ENCODE results near the gene BBOF1.

- TF ChIP-seq PKNOX1 (IDR thresholded peaks at IDR 0.05) (no peak), HDAC6 (IDR thresholded peaks at IDR 0.05; ENCODE audit: low read depth, low read length) (no peak), RHOXF2B (CRISPR knock-in tag; conservative IDR thresholded peaks at IDR 0.05) (no peak), CTCF (IDR thresholded peaks at IDR 0.05 in 2 of 3, conservative IDR thresholded peaks at IDR 0.05 in 1 of 3; ENCODE audit: insufficient read depth in 2 of 3, low read depth in 1 of 3, low read length in 3 of 3) (no peak), ZNF121 (CRISPR knock-in tag; conservative IDR thresholded peaks at IDR 0.05) (no peak), XRCC5 (IDR thresholded peaks at IDR 0.05; ENCODE audit: low read depth, low read length) (no peak), ZBTB8A (IDR thresholded peaks at IDR 0.05; ENCODE audit: partially characterized antibody) (no peak), TCF7 (IDR thresholded peaks at IDR 0.05; ENCODE audit: borderline replicate concordance) (no peak), FOXM1 (IDR thresholded peaks at IDR 0.05; ENCODE audit: low read depth) (no peak), FOXM1 (CRISPR knock-in tag; IDR thresholded peaks at IDR 0.05; ENCODE audit: low read depth) (no peak), CHD2 (IDR thresholded peaks at IDR 0.05; ENCODE audit: low read depth, low read length) (no peak)
- TF ChIP-seq, protein P1, sequence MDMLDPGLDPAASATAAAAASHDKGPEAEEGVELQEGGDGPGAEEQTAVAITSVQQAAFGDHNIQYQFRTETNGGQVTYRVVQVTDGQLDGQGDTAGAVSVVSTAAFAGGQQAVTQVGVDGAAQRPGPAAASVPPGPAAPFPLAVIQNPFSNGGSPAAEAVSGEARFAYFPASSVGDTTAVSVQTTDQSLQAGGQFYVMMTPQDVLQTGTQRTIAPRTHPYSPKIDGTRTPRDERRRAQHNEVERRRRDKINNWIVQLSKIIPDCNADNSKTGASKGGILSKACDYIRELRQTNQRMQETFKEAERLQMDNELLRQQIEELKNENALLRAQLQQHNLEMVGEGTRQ (CRISPR knock-in tag; IDR thresholded peaks at IDR 0.05): no peak
- TF ChIP-seq, protein P2, sequence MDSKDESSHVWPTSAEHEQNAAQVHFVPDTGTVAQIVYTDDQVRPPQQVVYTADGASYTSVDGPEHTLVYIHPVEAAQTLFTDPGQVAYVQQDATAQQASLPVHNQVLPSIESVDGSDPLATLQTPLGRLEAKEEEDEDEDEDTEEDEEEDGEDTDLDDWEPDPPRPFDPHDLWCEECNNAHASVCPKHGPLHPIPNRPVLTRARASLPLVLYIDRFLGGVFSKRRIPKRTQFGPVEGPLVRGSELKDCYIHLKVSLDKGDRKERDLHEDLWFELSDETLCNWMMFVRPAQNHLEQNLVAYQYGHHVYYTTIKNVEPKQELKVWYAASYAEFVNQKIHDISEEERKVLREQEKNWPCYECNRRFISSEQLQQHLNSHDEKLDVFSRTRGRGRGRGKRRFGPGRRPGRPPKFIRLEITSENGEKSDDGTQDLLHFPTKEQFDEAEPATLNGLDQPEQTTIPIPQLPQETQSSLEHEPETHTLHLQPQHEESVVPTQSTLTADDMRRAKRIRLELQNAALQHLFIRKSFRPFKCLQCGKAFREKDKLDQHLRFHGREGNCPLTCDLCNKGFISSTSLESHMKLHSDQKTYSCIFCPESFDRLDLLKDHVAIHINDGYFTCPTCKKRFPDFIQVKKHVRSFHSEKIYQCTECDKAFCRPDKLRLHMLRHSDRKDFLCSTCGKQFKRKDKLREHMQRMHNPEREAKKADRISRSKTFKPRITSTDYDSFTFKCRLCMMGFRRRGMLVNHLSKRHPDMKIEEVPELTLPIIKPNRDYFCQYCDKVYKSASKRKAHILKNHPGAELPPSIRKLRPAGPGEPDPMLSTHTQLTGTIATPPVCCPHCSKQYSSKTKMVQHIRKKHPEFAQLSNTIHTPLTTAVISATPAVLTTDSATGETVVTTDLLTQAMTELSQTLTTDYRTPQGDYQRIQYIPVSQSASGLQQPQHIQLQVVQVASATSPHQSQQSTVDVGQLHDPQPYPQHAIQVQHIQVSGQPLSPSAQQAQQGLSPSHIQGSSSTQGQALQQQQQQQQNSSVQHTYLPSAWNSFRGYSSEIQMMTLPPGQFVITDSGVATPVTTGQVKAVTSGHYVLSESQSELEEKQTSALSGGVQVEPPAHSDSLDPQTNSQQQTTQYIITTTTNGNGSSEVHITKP (IDR thresholded peaks at IDR 0.05; ENCODE audit: partially characterized antibody): no peak
- TF ChIP-seq, protein P3, sequence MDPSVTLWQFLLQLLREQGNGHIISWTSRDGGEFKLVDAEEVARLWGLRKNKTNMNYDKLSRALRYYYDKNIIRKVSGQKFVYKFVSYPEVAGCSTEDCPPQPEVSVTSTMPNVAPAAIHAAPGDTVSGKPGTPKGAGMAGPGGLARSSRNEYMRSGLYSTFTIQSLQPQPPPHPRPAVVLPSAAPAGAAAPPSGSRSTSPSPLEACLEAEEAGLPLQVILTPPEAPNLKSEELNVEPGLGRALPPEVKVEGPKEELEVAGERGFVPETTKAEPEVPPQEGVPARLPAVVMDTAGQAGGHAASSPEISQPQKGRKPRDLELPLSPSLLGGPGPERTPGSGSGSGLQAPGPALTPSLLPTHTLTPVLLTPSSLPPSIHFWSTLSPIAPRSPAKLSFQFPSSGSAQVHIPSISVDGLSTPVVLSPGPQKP (CRISPR knock-in tag; IDR thresholded peaks at IDR 0.05): no peak
These were observed 61.8 kb downstream of the BBOF1 start for GRCh38 chr14:74080820-74081460.

All from K562 (cell line).